ENCODE measurements around the gene ABCG2.

Gene ABCG2

DNA sequence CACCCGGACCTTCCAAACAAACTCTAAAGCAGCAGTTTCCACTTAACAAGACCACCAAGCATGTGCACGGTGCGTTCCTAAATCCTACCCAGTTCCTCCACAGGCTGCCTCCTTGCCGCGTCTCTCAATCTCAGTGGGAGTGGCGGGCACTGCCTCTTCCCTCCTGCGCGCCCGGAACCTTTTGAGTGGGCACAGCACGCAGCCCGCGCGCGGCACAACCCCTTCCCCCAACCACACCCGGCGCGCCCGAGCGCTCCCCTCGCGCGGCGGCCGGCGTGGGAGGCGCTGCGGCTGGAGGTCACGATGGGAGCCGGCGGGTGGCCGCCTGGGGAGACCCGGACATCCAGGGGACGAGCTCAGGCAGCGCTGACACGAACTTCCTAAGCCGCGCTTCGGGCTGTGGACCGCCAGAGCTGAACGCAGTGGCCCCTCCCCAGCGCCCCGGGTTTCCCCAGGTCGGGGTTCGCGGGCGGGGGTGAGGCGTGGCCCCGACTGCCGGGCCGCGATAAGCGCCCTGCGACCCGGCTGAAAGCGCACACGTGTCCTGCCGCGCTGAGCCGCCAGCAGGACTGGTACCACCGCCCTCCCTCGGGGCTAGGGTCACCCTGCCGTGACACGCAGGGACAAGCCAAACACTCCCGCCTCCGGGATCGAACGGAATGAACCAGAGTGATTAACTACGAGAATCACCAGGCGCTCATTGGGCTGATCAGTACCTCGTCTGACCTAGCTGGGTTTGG lies at the start of gene ABCG2:
ABCG2 (minus strand) TSS at position 151 of the 740 bp plus-strand sequence. CDS start 18,644 bp downstream, outside the sequence.
- DNase-seq (ENCODE audit: low spot score), result peak; percentile 79

DNA sequence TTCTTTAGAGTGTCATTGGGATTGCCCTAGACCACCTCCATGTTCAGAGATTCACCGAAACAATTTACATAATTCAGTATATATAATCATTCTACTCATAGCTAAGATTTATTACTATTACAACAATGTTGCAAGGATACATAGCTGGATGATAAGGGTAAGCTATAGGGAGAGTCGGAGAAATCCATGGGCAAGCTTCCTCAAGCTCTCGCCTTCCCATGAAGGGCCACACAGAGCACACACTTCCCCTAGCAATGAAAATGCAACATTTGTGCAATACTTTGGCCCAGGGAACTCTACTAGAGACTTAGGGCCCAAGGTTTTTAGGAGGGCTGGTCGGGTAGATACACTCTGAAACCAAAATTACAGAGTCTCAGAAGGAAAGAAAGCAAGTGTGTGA lies 49.7 kb upstream of the ABCG2 start:
- no peak for DNase-seq (ENCODE audit: low spot score)

DNA sequence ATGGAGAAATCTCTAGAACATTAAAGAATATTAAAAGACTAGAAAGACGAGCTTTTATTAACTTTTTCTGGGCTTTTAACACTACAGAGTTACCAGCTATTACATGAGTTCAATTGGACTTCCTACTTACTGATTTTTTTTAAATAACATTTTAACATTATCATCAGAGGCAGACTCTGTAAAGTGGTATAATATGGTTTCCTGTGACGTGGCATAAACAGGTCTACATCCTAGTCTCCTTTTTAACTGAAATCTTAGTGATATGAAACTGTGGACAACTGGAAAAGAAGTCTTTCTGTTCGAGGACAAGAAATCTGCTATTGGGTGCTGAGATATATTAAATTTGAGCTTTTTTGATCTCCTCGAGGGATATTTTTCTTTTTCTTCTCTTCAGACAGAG lies 48.7 kb upstream of the ABCG2 start:
- no peak for DNase-seq (ENCODE audit: low spot score)

DNA sequence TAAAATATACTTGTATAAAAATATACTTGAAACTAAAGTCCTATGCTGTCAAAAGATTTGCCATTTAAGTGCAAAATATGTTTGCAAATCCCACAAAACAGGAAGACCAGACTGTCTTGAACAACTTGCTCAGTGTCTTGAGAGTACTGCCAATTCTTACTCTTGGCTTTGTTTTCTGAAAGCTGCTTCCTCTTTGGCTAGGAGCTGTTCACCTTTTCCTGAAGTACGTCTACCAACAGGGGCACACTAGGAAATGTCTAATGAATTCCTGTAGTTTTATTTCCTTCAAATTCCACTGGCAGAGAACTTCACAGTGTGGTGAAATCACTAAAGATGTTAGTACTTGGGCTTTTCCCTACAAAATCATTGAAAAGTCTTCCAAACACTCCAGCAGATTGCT lies 46.4 kb upstream of the ABCG2 start:
- DNase-seq (ENCODE audit: low spot score), result no peak

DNA sequence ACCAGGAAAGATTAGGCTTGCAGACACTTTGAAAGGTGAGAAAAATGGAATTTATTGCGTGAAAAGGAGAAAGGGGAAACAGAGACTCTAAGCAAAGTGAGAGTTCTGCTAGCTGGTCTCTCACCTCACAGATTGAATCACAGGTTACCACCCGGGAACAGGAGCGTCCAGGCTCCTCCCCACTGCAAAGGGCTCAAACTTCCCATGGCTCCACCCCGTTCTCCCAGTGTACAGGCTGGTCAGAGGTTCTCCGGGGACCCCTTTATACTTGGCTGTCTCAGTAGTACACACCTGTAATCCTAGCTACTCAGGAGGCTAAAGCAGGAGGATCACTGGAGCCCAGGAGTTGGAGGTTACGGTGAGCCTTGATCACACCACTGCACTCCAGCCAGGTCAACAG lies 44.0 kb upstream of the ABCG2 start:
- DNase-seq (ENCODE audit: low spot score), result no peak

DNA sequence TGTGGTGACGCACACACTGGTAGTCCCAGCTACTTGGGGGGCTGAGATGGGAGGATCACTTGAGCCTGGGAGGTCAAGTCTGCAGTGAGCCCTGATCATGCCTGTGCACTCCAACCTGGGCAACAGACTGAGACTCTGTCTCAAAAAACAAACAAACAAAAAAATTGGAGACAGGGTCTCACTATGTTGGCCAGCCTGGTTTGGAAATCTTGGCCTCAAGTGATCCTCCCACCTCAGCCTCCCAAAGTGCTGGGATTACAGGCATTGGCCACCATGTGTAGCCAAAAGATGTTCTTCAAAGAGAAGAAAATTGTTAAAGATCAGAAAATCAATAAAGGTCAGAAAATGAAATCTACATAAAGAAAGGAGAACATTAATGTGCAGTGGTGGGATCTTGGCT lies 41.7 kb upstream of the ABCG2 start:
- DNase-seq (ENCODE audit: low spot score), result no peak

DNA sequence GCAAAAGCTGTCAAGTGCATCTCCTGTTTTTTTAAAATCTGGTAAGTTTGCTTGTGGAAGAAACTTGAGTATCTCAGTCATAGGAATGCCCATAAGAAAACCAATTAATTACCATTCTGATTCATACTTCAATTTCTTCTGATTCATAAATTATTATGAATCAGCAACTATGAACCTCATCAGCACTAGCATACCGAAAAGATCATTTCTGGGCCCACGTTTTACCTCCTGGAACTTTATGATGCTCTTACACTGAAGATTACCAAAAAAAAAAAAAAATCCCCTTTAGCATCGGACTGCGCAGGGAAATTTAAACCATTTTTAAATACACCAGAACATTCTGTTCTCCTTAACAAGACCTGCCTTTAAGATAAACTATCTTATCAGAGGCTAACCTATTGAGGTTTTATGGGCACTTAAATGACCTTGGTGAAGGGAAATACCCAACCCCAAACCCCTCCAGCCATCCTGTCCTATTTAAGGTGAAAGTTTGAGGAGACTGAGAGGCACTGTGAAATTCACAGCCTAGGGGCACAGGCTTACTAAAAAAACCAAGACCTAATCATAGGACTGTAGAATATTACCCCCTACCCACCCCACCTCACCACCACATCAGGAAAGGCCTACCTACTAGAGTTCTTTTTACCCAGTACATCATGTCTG lies 38.2 kb upstream of the ABCG2 start:
- no peak for DNase-seq (ENCODE audit: low spot score)

DNA sequence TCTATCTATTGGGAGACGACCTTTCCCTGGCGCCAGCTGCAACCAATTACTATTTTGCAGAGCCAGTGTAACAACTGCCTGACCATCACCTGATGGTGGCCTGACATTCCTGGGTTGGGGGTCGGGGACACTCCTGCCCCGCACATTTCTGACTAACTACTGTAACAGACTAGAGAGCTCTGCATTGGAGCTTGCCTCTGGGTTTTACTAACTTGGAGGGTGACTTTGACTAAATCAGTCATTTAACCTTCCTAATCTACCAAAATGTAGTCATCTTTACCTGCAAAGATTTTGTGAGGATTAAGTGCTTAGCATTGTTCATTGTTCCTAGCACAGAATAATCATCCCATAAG lies 37.5 kb upstream of the ABCG2 start:
- DNase-seq (ENCODE audit: low spot score), result no peak

DNA sequence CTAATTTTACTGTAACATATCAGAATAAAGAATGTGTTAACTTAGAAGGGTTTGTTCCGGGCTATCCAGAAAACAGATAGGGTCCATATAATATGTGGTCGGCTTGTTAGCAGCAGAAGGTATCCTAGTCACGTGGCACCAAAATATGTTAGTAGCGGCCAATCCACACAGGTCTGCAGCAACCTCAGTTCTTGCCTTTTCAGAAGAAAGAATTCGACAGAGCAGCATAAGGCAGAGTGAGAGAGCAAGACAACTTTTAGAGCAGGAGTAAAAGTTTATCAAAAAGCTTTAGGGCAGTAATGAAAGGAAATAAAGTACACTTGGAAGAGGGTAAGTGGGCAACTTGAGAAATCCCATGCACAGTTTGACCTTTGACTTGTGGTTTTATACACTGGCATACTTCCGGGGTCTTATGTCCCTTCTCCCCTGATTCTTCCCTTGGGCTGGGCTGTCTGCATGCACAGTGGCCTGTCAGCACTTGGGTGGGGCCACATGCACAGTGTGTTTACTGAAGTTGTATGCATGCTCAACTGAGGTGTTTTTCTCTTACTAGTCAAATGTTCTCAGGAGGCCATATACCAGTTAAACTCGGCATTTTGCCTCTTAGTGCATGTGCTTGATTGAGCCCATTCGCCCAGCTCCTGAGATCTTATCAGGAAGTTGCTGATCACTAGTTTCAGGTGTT lies 37.0 kb upstream of the ABCG2 start:
- no peak for DNase-seq (ENCODE audit: low spot score)

DNA sequence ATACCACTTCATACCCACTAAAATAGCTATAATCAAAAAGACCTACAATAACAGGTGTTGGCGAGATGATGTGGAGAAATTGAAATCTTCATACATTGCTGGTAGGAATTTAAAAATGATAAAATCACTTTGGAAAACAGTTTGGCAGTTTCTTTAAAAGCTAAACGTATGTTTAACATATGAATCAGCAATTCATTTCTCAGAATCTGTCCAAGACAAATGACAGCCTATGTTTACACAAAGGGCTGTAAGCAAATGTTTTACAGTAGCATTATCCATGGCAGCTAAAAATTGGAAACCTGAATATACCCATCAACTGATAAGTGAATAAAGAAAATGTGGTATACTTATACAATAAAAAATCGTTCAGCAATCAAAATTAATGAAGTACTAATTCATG lies 33.0 kb upstream of the ABCG2 start:
- DNase-seq (ENCODE audit: low spot score), result no peak

DNA sequence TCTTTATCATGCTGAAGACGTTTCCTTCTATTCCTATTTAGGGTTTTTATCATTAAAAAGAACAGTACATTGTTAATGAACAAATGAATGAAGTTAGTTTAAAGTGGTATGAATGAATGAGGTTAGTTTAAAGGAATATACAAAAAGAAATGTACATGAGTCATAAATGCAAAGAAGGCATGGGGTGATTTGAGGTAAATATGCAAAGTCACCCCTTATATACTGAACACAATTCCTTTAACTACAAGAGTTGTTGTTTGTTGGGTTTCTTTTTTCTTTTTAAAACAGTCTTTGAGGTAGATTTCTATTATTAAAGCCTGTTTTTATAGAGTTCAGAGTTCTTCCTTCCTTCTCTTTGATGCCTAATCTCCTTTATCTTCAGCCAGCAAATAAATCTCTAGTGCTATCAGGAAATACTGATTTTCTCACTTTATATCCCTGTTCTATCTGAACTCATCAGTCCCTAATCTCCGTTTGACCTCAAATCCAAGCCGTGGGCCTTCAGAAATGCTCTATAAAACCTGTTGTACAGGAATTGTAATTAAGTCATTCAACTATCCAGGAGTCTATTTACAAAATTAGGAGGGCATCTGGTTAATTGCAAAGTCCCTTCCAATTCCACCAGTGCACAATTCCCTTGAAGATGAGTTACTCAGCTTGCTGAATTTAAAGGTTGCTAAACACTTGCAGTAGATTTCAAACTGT lies 31.6 kb upstream of the ABCG2 start:
- DNase-seq (ENCODE audit: low spot score), result no peak

DNA sequence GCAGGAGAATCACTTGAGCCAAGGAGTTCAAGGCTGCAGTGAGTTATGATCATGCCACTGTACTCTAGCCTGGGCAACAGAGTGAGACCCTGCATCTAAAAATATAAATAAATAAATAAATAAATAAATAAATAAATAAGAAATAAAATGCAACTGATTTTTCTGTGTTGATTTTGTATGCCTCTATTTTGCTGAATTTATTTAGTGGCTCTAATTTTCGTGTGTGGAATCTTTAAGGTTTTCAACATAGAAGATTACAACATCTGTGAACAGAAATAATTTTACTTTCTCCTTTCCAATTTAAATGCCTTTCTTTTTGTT lies 30.9 kb upstream of the ABCG2 start:
- no peak for DNase-seq (ENCODE audit: low spot score)

DNA sequence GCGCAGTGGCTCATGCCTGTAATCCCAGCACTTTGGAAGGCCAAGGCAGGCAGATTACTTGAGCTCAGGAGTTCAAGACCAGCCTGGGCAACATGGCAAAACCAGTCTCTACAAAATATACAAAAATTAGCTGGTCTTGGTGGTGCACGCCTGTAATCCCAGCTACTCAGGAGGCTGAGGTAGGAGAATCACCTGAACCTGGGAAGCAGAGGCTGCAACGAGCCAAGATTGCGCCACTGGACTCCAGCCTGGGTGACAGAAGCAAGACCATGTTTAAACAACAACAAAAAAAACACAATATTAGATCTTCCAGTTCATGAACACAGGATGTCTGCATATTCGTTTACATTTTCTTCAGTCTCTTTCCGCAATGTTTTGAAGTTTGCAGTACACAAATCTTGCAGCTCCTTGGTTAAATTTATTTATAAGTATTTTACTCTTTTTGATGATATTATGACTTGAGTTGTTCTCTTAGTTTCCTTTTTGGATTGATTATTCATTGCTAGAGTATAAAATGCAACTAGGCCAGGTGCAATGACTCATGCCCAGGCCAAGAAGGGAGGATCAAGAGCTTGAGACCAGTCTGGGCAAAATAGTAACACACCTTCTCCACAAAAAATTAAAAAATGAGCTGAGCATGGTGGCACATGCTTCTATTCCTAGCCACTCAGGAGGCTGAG lies 30.4 kb upstream of the ABCG2 start:
- DNase-seq (ENCODE audit: low spot score), result no peak

DNA sequence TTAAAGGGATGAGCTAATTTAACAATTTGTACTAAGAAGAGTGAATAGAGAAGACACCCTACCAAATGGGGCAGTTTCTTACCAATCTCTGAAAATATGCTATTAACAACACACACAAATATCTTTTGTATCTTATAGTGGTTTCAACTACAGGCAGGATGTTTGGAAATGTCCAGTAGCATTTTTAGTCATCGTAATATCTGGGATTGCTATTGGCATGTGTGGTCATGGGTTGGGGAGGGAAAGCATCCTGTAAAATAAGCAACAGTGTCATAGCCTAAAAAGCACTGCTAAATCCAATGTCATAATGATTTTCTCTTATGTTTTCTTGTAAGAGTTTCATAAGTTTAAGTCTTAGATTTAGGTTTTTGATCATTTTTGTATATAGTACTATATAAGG lies 29.3 kb upstream of the ABCG2 start:
- no peak for DNase-seq (ENCODE audit: low spot score)

DNA sequence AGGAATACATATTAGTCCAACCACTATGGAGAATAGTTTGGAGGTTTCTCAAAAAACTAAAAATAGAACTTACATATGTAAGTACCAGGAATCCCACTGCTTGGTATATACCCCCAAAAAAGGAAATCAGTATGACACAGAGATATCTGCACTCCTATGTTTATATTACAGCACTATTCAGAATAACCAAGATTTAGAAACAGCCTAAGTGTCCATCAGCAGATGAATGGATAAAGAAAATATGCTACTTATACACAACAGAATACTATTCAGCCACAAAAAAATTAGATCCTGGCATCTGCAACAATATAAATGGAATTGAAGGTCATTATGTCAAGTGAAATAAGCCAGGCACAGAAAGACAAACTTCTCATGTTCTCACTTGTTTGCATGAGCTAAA lies 27.5 kb upstream of the ABCG2 start:
- DNase-seq (ENCODE audit: low spot score), result no peak

DNA sequence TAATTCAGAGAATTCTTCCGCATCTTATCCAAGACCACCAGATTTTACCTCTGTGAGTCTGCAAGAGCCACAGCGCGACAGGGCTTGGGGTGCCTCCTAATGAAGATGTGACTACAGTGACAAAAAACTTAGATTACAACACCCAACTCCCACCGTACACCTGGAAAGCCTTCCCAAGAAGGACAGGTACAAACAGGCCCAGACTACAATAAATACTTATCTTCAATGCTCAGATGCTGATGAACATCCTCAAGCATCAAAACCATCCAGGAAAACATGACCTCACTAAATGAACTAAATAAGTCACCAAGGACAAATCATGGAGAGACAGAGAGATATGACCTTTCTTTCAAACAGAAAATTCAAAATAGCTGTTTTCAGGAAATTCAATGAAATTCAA lies 20.8 kb upstream of the ABCG2 start:
- no peak for DNase-seq (ENCODE audit: low spot score)

DNA sequence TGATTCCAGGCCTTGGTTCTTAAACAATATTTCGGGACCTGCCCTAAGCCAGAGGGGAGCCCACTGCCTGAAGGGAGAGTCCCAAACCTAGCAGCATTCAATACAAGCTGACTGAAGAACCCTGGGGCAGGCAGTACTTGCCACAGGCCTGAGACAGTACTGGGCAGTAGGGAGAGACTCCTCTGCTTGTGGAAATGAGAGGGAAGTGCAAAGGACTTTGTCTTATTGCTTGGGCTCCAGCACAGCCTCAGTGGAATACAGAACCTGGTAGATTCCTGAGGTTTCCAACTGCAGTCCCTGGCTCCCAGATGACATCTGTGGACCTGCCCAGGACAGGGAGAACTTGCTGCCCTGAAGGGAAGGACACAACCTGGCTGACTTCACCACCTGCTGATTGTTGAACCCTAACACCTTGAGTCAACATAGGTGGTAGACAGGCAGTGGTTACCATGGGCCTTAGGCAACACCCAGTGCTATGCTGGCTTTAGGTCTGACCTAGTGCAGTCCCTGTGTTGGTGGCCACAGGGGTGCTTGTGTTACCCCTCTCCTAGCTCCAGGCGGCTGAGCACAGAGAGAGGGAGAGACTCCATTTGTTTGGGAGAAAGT lies 20.3 kb upstream of the ABCG2 start:
- DNase-seq (ENCODE audit: low spot score), result no peak

DNA sequence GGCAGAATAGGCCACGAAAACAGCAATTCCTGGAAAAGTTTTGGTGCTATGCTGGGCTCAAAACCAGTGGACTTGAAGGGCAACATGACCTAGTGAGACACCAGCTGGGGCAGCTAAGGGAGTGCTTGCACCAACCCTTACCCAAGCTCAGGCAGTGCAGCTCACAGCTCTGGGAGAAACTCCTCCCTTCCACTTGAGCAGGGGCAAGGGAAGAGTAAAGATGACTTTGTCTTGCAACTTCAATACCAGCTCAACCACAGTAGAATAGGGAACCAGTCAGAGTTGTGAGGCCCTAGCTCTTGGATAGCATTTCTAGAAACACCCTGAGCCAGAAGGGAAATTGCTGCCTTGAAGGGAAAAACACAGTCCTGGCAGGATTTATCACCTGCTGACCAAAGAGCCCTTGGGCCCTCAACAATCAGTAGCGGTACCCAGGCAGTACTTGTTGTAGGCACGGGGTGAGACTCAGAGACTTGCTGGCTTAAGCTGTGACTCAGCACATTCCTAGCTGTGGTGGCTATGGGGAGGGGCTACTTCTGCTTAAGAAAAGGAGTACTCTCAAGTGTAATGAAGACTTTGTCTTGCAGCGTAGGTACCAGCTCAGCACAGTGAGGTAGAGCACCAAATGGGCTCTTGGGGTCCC lies 19.7 kb upstream of the ABCG2 start:
- DNase-seq (ENCODE audit: low spot score), result peak; percentile 58

DNA sequence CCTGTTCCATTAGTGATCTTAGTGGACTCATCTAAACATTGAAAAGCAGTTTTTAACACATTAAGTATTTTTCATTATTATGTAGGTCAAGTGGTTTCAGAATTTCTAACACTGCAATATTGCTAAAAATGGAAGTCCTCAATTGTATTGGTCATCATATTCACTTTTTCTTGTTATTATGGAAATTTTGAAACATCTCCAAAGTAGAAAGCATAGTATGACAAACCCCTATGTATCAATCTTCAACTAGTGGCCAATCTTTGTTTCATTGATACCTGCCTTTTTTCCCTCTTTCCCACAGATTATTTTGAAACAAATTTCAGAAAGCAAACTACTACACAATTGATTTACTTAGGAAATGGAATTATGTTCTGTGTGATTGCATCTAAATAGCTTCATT lies 14.5 kb upstream of the ABCG2 start:
- DNase-seq (ENCODE audit: low spot score), result no peak

DNA sequence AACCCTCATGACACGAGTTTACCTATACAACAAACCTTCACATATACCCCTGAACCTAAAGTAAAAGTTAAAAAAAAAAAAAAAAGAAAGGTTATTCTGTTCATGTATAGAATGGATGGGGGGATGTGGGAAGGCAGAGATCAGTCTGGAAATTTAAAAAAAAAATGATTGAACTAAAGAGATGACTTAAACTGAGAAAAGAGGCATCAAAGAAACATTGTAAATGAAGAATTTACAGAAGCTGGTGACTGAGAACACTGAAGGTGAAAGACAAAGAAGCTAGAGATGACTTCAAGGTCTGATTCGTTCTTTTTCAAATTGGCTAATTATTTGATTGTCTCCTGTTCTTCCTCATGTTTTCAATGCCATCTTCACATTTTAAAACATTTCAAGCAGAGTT lies 12.8 kb upstream of the ABCG2 start:
- DNase-seq (ENCODE audit: low spot score), result no peak

DNA sequence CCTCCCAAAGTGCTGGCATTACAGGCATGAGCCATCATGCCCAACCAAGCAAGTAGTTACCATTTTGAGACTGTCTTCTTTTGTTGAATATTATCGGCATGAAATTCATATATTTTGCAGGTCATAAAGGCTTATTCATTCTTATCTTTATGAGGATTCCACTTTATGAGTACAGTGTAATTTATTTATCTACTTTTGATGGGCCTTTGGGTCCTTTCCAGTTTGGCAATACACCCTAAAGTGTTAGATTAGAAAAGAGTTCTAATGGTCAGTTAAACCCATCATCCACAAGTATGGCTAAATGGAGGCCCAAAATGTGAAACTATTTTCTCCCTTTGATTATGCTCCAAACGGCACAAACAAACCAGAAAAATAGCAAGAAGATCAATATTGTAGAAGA lies 10.9 kb upstream of the ABCG2 start:
- no peak for DNase-seq (ENCODE audit: low spot score)

DNA sequence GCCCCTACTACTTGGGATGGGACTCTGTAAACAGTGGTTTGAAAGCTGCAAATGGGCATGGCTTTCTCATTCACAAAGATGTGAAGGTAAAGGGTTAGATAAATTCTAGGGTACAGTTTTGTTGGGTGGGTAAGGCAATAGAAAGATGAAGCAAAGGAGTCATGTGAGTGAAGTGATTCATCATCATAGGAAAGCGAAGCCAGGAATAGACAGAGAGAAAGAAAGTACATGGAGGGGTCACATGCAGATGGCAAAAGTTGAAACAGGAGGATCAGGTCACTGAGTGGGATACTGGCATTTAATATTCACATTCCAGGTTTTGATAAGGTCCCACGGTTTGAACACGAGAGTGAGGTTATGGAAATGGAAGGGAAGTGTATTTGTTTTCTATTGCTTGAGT lies 8.2 kb upstream of the ABCG2 start:
- DNase-seq (ENCODE audit: low spot score), result no peak

Measured in ecto neural progenitor cell (in vitro differentiated cells).